Stimulated activated CD8-positive, alpha-beta memory T cell treated with anti-CD3 and anti-CD28 coated beads, Interleukin-15, amount 100 ng/mL, for 4 hours (primary cell): ENCODE results near the gene FREM3.

Experiments used
- DNase-seq, 2 donors: peaks; one replicate each; pipeline ENCODE4 v3.0.0-alpha.2; 2020; ENCODE audit warnings: low read depth in 2 of 2

FREM3 gene

DNA sequence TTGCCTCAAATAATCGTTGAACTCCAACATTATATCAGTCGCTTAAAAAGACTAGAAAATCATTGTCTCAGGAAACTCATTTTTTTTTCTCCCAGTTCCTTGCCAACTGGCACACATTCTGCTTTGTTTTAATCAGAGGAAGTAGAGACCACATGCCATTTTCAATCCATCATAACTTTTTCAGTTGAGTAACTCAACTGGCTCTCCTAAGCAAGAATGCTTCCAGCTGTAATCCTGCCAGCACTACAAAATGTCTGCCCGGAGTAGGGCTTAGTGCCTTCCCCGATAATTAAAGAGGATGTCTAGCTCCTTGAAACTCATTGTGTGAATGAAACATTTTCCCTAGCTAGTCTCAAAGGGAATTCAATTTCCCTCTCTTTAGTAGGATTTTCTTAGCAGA lies 33.0 kb downstream of the FREM3 start:
- DNase-seq, result no peak

DNA sequence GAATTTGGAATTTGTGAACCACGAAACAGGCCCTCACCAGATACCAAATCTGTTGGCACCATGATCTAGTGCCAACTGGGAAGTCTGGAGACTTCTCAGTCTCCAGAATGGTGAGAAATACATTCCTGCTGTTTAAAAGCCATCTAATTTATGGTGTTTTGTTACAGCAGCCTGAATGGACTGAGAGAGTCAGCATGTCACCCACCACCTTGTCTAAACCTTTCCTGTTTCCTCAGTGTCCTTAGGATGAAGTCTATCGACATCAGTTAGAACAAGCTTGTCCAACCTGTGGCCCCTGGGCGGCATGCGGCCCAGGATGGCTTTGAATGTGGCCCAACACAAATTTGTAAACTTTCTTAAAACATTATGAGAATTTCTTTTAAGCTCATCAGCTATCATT lies 42.1 kb downstream of the FREM3 start:
- no peak for DNase-seq

DNA sequence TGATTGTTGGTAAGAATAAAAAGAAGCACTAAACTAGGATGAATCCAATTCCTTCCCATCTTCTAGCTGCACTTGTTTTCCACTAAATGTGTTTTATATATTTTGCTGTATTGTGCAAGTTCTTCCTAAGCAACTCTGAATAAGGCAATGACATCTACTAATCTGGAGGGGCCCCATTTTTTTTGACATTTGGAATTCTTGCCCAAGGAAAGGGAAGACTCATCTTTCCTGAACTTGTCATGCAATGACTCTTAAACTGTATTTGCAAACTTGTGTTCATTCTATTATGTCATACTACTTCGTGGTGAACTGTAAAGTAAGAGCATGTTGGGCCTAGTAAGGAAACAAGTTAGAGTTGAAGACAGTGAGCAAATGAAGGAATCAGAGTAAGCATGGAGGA lies 45.9 kb downstream of the FREM3 start:
- DNase-seq, result no peak

DNA sequence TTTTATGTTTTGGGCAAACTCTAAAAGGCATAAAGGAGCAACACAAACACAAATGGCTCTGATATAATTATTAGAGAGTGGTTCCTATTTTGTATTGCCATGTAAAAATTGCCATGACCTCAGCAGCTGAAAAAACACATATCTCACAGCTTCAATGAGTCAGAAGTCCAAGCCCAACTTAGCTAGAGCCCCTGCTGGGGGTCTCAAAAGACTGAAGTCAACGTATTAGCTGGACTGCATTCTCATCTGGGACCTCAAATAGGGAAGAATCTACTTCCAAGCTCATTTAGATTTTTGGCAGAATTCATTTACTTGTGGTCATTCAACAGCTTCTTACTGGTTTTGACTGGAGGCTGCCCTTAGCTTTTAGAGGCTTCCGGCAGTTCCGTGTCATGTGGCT lies 47.4 kb downstream of the FREM3 start:
- DNase-seq, result no peak

DNA sequence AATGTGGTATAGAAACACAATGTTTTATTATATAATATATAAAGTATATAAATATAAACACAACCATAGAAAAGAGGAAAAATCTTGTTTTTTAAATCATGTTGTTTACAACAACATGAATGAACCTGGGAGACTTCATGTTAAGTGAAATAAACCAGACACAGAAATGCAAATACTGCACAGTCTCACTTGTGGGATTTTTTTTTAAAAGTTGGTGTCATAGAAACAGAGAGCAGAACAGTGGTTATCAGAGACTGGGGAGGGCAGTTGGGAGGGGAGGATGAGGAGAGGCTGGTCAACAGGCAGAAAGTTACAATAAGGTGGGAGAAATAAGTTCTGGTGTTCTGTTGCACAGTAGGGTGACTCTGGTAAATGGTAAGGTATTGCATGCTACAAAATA lies 57.1 kb downstream of the FREM3 start:
- DNase-seq, result no peak

DNA sequence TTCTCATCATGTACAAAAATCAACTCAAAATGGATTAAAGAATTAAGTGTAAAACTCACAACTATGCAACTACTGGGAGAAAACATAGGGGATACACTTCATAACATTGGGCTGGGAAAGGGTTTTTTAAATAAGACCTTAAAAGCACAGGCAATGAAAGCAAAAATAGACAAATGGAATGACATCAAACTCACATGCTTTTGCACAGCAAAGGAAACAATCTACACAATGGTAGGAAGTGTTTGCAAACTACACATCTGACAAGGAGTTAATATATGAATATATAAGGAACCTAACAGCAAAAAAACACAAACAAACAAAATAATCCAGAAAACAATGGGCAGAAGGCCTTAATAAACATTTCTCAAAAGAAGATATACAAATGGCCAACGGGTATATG lies 57.9 kb downstream of the FREM3 start:
- DNase-seq, result no peak

DNA sequence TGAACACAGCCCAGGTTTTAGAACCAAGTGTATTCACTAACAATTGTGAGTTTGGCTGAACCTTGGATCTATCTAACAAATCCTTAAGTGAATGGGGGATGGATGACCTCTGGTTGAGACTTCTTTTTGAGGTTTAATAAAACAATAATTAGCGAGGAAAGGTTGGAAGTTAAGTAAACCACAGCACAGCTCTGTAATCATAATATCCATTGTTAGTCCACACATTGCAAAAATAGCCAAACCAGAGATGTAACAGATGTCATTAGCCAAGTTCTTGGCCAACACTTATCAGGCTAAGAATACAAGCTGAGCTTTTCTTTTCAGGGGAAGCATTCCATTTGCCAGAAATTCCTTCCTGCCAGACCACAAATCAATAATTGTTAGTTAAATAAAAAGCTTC lies 59.1 kb downstream of the FREM3 start:
- no peak for DNase-seq

DNA sequence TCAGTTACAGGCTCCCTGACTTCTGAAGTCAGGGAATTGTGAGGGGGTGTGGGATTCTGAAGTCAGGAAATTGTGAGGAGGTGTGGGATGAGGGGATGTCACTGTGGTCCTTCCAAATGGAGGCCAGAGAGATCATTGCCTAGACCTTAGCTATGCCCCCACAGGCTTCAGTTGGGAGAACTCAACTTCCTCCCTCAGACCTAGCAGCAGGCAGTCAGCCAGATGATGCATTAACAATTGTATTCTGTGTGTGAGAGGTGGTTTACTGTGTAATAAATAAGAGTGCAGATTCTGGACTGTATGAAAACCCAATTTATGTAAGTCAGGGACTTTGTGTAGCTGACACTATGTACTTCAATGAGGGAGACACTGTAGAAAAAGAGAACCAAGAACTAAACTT lies 65.7 kb downstream of the FREM3 start:
- DNase-seq, result no peak

DNA sequence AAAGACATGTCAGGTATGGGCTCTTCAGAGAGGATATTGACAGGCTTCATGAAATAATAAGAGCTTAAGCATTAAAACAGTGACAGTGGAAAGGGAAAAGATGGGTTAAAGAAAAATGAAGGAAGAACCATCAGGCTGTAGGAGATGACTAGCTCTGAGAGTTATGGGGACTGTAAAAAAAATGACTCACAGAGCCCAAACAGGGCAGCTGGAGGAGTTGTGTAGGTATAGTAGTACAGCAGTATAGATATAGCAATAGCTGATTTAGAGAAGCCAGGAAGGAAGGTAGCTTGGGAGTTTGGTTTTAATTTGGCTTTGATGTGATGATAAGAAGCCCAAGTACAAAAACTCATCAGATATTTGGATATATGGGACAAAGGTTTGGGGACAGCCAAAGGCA lies 66.6 kb downstream of the FREM3 start:
- DNase-seq, result no peak

DNA sequence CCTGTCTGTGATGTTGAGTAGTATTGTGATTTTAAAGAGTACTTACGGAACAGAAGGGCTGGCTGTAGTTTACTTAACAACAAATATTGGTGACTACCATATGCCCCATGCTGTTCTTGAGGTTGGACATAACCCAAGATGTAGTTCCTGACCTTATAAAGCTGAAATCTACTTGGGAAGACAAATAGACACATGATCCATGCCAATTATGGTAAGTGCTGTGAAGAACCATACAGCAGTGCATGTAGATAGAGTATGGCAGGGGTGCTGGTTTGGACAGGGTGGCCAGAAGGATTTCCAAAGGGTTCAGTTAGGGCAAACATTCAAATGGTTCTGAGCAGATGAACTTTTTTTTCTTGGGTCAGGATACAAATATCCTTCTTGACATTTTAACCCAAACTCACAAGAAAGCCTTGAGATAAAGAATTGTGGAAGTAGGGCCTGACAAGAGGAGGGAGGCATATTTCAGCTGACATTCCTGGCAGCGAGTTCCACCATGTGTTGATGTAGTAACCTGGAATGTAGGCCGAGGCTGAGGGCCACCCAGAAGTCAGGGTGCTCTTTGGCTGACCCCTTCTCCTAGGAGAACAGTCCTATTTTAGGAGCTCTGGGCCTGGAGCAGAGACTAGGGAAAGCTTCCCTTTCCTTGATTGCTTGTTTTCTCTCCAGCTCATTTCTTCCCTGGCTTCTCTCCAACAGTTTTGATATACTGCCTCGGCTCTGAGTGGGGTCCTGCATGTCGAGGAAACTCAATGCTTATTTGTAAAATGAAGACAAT lies 74.2 kb downstream of the FREM3 start:
- DNase-seq, result no peak

DNA sequence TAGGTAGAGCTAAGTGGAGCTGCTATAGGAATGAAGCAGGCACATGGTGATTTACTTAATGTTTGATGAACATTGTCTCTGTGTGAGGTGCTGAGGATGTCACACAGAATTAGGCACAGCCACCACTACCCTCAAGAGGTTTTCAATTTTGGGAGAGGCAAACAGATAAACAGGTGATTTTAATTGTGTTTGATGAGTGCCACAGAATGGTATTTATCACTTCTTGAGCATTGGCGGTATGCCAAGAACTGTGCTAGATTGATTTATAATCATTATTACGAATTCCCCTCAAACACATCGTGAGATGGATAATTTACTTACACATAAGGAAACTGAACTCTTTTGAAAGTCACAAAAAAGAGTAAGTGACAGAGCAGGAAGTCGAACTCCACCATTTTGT lies 74.8 kb downstream of the FREM3 start:
- DNase-seq, result no peak

DNA sequence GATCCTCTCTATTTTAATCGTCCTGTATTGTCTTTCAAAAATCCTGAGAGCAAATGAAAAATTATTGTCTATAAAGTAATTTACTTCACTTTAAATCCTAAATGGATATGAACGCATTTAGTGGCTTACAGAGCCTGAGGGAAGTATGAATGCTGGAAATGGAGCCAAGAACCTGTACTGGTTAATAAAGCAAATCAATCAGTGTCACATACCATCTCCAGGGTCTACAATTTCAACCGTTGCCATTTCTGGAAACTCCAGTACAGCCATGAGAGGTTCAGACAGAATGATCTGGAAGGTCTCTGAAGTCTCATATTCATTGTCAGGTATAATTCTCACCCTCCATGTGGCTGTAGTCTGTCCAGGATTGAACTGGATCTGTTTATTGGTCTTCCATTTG lies 76.6 kb downstream of the FREM3 start:
- DNase-seq, result no peak

DNA sequence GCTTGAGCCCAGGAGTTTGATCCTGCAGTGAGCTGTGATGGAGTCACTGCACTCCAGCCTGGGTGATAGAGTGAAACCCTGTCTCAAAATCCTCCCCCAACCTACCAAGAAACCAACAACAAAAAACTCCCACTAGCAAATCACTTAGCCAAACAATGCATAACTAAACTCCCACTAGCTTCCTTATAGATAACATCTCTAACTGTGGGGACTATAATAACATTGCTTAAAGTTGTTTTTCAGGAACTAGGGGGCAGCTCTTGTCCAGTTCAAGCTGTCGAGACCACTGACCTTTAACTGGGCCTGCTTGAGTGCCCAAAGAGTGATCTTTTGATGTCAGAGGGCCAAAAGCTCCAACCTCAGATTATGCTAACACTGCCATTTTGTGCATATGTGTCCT lies 81.7 kb downstream of the FREM3 start:
- no peak for DNase-seq

DNA sequence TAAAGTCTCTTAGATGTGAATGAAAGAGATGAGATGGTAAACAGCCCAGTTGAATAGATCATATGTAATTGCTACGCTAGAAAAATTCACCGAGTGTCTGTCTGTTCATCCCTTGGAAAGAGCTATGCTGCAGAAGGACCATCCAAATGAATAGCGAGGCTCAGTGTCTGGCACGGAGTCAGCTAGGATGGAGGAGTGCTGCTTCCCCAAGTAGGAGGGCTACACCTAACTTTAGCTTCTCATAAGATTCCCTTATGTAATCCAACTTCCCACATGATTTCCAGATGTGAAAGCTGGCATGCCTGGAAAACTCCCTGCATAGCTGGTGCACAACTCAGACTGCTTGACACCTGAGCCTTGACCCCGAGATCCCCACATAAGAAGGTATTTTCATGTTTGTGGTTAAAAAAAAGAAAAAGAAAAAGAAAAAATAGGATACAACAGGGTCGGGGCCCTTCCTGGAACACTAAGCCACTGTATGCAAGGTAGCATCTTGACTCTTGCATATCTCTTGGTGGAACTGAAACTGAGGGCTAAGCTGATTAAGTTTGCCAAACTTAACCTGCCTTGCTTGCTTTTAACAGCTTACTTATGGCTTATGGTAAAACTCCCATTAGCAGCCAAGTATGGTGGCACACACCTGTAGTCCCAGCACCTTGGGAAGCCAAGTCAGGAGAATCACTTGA lies 82.3 kb downstream of the FREM3 start:
- no peak for DNase-seq

DNA sequence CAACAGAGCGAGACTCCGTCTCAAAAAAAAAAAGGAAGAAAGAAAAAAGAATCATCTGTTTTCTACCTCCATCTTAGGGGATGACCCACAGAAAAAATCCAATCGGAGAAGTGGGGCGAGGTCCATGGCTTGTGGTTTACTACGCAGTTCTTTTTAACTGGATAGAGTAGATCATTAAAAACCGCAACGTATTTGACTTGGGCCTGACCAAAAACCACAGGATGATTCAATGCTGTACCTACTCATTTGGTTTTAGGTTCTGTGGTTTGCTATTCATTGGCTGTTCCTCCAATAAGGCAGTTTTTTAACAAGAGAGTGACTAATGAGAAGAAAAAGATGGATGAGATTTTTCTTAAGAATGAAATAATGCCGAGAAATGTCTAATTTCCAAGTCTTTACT lies 83.7 kb downstream of the FREM3 start:
- no peak for DNase-seq

DNA sequence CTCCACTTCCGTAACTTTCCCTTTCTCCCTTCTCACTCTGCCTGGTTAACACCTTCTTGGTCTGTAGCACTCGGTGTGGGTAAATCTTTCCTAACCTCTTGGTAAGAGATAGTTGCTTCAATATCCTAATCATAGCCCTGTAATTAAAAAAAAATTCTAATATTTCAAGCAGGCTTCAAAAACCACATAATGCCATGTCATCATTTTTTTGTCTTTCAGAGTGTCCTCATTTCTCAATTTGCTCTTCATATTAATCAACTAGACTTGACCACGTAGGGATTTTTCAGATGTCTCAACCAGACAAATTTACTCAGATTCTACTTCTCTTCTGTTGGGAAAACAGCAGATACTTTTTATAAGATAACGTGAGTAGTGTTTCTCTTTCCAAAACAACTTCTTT lies 91.0 kb downstream of the FREM3 start:
- no peak for DNase-seq

DNA sequence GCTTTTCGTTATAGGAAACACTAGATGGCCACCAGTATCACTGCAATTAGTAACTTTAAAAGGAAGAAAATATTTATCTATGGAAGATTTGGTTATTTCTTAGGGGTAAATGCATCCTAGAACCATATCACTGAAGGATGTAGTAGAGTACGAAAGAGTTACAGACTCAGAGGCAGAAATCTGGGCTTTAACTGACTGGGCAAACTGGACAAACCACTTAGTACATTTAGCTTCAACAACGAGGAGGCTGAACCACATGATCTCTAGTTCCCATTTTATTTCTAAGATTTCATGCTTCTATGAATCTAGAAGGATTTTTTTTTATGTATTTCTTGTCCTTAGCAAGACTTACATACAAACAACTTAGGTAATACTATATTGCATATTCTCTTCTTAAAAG lies 94.0 kb downstream of the FREM3 start:
- DNase-seq, result no peak

DNA sequence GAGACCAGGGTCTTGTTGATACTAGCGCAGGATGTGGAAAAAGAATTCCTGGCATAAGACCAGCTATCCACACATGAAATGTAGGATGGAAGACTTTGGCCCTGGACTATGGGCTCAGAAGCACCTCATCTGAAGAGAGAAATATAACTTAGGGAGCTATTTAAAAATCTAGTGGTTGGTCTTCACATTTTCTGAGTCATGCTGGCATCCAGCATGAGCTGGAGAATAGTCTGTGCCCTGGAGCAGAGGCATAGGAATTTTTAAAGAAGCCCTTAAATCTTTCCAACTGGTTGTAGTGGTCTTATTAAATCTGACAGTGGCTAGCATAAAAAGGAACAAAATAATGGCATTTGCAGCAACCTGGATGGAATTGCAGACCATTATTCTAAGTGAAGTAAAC lies 100.6 kb downstream of the FREM3 start:
- DNase-seq, result no peak

DNA sequence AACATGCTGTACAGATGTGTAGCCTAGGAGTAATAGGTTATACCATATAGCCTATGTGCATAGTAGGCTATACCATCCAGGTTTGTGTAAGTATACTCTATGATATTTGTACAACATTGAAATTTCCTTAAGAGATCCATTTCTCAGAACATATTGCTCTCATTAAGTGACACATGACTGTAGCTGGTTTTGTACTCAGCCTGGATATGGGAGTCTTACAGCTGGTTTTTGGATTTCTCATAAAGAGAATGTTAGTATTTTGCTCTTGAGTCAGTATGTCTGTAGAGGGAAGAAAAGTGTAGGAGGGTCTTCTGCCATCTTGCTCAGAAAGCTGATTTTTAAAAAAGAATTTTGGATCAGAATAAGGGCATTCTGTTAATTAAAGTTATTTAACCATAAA lies 101.7 kb downstream of the FREM3 start:
- no peak for DNase-seq

DNA sequence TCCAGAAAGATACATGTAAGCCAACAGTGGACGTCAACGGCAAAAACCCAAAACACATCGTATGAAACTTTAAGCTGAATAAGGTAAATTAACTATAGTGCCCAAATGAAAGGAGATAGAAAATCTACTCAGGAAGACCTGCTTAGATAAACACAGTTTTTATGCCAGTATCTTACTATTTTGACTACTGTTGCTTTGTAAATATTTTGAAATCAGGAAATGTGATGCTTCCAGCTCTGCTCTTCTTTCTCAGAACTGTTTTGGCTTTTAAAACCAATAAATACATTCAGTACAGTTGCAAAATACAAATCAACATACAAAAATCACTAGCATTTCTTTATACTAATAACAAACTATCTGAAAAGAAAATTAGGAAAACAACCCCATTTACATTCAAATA lies 103.2 kb downstream of the FREM3 start:
- DNase-seq, result no peak

DNA sequence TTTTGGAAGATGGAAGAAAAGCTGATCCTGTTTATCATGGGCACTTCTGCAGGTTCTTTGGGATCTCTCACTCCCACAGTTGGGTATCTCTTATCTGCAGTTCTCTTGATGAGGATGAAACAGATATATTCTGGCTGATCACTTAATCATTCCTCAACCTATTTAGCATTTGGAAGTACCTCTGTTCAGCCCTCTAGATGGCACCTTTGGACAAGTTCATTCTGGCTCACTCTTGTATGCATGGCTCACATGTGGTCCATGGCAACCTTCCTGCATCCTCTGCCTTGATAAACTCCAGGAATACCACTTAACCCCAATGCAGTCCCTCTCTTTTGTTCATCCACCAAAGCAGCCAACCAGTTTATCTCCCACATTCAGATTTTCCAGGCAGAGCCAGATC lies 112.8 kb downstream of the FREM3 start:
- DNase-seq, result no peak

DNA sequence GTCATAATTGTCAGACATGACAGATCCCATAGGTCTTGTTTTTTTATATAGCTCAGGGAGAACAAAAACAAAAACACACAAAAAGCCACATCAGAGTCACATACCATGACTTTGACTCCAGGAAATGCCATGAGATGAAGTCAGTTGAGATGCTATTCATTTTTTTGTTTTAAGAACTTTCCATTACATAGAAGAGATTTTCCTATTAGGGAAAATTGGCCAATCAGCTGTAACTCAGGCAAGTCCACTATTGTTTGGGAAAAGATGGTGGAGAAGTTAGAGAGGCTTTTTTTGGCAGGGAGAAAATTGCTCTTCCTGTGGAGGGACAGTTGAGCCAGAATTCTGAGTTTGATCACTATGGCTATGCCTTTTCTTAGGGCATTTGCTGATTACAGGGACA lies 114.4 kb downstream of the FREM3 start:
- no peak for DNase-seq

DNA sequence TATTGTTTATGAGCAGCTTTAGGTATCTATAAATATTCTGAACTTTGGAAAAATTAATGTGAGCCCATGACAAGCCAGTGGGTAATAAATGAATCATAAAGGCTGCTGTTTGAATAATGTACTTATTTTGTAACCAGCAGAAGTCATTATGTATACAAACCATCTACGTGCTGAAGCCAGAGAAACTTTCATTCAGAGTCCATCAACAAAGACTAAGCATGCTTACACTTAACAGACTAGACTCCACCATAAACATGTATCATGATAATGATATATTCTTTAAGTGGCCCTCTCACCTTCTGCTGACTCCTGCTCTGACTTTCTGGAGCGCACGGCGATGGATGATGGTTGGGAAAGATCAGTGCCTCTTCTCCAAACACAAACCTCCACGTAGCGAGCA lies 114.9 kb downstream of the FREM3 start:
- no peak for DNase-seq
